HepG2 (cell line): ENCODE measurements around the gene COL4A3. TPM values are rescaled to one million over a fixed set of nuclear protein-coding genes. Genes with fewer than 3 reads are reported as not detected.

ENCODE experiments used
- ATAC-seq: fragments of 200-7000 bp; cut with Tn5 transposase; 3 replicates; pipeline ENCODE4 v1.9.1; 2020; ENCODE audit warnings: mild to moderate bottlenecking, moderate library complexity
- BruUV-seq: library from RNA; stranded (reverse); fragments of 400-500 nt; replicated peaks from 2 replicates; lab custom pipeline; 2021; lab: Mats Ljungman, UMichigan
- CTCF ChIA-PET: fragments of 300-600 bp; formaldehyde crosslinking; extraction: SDS; loops from one replicate; lab custom pipeline; 2021; ENCODE audit warnings: low total read pairs, inconsistent platforms, low intra/inter-chr PET ratio; lab: Yijun Ruan, JAX
- POLR2A ChIA-PET: fragments of 350-600 bp; sonication (Branson Sonifier 250); formaldehyde crosslinking; loops from one replicate; lab custom pipeline; 2020; ENCODE audit warnings: antibody characterized with exemption, inconsistent platforms; lab: Yijun Ruan, JAX
- DNase-seq: peaks from one replicate; pipeline ENCODE4 v3.0.0-alpha.2; 2015; ENCODE audit warnings: low spot score
- FAIRE-seq: peaks from 3 replicates; lab custom pipeline; 2011; peaks lifted over from hg19 to GRCh38; lab: Jason Lieb, UNC
- H2AFZ ChIP-seq: one replicate; pipeline ENCODE4 v1.6.1; 2011; ENCODE audit warnings: low read length, inconsistent platforms
- H3K27ac ChIP-seq: fragments of 300-600 bp; 3 replicates; pipeline ENCODE4 v1.8.0; 2011; ENCODE audit warnings: mixed run types, mild to moderate bottlenecking, mixed read lengths, low read length, inconsistent platforms; ENCODE audit not compliant: insufficient read depth; ENCODE audit errors: extremely low read length
- H3K27me3 ChIP-seq, 2 experiments: fragments of 200-600 bp in 1 of 2; 2 replicates in 1 of 2; 3 replicates in 1 of 2; pipeline versions ENCODE4 v1.6.0 to v1.8.0; 2011; ENCODE audit warnings: low read length in 2 of 2, mild to moderate bottlenecking in 2 of 2, moderate library complexity in 2 of 2, inconsistent platforms in 1 of 2; ENCODE audit not compliant: insufficient read depth in 2 of 2, control insufficient read depth in 1 of 2
- H3K36me3 ChIP-seq, 2 experiments: fragments of 200-600 bp in 1 of 2; replicated peaks in 1 of 2; 2 replicates in 1 of 2; 3 replicates in 1 of 2; pipeline versions ENCODE4 v1.5.1 to v1.8.0; 2011; ENCODE audit warnings: low read length in 2 of 2, inconsistent platforms in 1 of 2; ENCODE audit not compliant: insufficient read depth in 2 of 2, control insufficient read depth in 1 of 2
- H3K4me1 ChIP-seq: 2 replicates; pipeline ENCODE4 v1.5.1; 2012; ENCODE audit warnings: low read length, inconsistent platforms; ENCODE audit not compliant: insufficient read depth
- H3K4me2 ChIP-seq: 2 replicates; pipeline ENCODE4 v1.6.0; 2011; ENCODE audit warnings: low read depth, low read length, inconsistent platforms
- H3K4me3 ChIP-seq, 3 experiments: fragments of 200-600 bp in 1 of 3; sonication (generic), shearing (Covaris generic) in 1 of 3; replicated peaks in 1 of 3; 2 replicates each; pipeline ENCODE4 v1.5.1; 2011 to 2016; ENCODE audit warnings: low read length in 3 of 3, inconsistent platforms in 2 of 3, low read depth in 2 of 3, mild to moderate bottlenecking in 2 of 3, control low read depth in 1 of 3, mixed read lengths in 1 of 3; ENCODE audit not compliant: insufficient read depth in 1 of 3
- H3K79me2 ChIP-seq: one replicate; pipeline ENCODE4 v1.6.1; 2011; ENCODE audit warnings: low read length, inconsistent platforms; ENCODE audit not compliant: insufficient read depth
- H3K9ac ChIP-seq: 2 replicates; pipeline ENCODE4 v1.6.0; 2011; ENCODE audit warnings: mild to moderate bottlenecking, low read depth, low read length, inconsistent platforms; ENCODE audit not compliant: insufficient read depth
- H3K9me3 ChIP-seq: 2 replicates; pipeline ENCODE4 v1.5.1; 2012; ENCODE audit warnings: mild to moderate bottlenecking, low read length
- H4K20me1 ChIP-seq: 2 replicates; pipeline ENCODE4 v1.6.0; 2011; ENCODE audit warnings: inconsistent platforms, mild to moderate bottlenecking, low read length, moderate library complexity; ENCODE audit not compliant: insufficient read depth
- CBX5 ChIP-seq: sonication (generic); formaldehyde crosslinking; IDR thresholded peaks from 2 replicates; pipeline ENCODE4 v1.4.0; 2020; ENCODE audit warnings: missing genetic modification reagents, borderline replicate concordance
- DPF2 ChIP-seq: sonication (generic); formaldehyde crosslinking; IDR thresholded peaks from 2 replicates; pipeline ENCODE4 v1.4.0; 2020; ENCODE audit warnings: mild to moderate bottlenecking, low read depth, missing genetic modification reagents, borderline replicate concordance
- E2F2 ChIP-seq: sonication (generic); formaldehyde crosslinking; IDR thresholded peaks from 2 replicates; pipeline ENCODE4 v1.4.0; 2020; ENCODE audit warnings: missing genetic modification reagents, borderline replicate concordance
- FIP1L1 ChIP-seq: fragments of 200-400 bp; formaldehyde crosslinking; IDR thresholded peaks from 2 replicates; pipeline ENCODE4 v1.6.1; 2018; ENCODE audit warnings: low read depth, mild to moderate bottlenecking, low read length, moderate library complexity, borderline replicate concordance; ENCODE audit not compliant: insufficient read depth
- FOXK1 ChIP-seq: sonication (generic); formaldehyde crosslinking; IDR thresholded peaks from 2 replicates; pipeline ENCODE4 v1.4.0; 2020; ENCODE audit warnings: low read depth, missing genetic modification reagents, borderline replicate concordance
- IRF9 ChIP-seq: sonication (generic); formaldehyde crosslinking; IDR thresholded peaks from 2 replicates; pipeline ENCODE4 v1.8.0; 2022; ENCODE audit warnings: missing genetic modification reagents, mild to moderate bottlenecking, borderline replicate concordance
- MZF1 ChIP-seq: sonication (generic); formaldehyde crosslinking; IDR thresholded peaks from 2 replicates; pipeline ENCODE4 v1.8.1; 2023; ENCODE audit warnings: mild to moderate bottlenecking, missing genetic modification reagents, borderline replicate concordance
- SIX1 ChIP-seq: sonication (generic); formaldehyde crosslinking; IDR thresholded peaks from 2 replicates; pipeline ENCODE4 v1.4.0; 2020; ENCODE audit warnings: missing genetic modification reagents, borderline replicate concordance
- ZBTB46 ChIP-seq: sonication (generic); formaldehyde crosslinking; IDR thresholded peaks from 2 replicates; pipeline ENCODE4 v1.4.0; 2020; ENCODE audit warnings: mild to moderate bottlenecking, missing genetic modification reagents, borderline replicate concordance
- ZFP62 ChIP-seq: sonication (generic); formaldehyde crosslinking; IDR thresholded peaks from 2 replicates; pipeline ENCODE4 v1.4.0; 2020; ENCODE audit warnings: missing genetic modification reagents
- ZNF121 ChIP-seq: sonication (generic); formaldehyde crosslinking; IDR thresholded peaks from 2 replicates; pipeline ENCODE4 v1.5.0; 2020; ENCODE audit warnings: mild to moderate bottlenecking, missing genetic modification reagents
- ZNF224 ChIP-seq: sonication (generic); formaldehyde crosslinking; IDR thresholded peaks from 2 replicates; pipeline ENCODE4 v1.5.0; 2020; ENCODE audit warnings: mild to moderate bottlenecking, missing genetic modification reagents
- ZNF281 ChIP-seq: sonication (generic); formaldehyde crosslinking; IDR thresholded peaks from 2 replicates; pipeline ENCODE4 v1.4.0; 2020; ENCODE audit warnings: missing genetic modification reagents, borderline replicate concordance
- ZNF616 ChIP-seq: sonication (generic); formaldehyde crosslinking; IDR thresholded peaks from 2 replicates; pipeline ENCODE4 v1.5.0; 2020; ENCODE audit warnings: low read depth, mild to moderate bottlenecking, missing genetic modification reagents
- ZNF770 ChIP-seq: sonication (generic); formaldehyde crosslinking; IDR thresholded peaks from 2 replicates; pipeline ENCODE4 v1.5.0; 2020; ENCODE audit warnings: mild to moderate bottlenecking, missing genetic modification reagents
- WGBS: methylation state at CpG from one replicate; pipeline ENCODE4 v1.1.6; 2017; ENCODE audit warnings: low lambda C conversion rate; 5-methylcytosine and 5-hydroxymethylcytosine counted together
- in situ Hi-C: cut with HindIII; loops from 2 replicates; pipeline ENCODE4 v1.10.0; 2017; ENCODE audit warnings: low pct_unique_long_range_greater_than_20kb; ENCODE audit not compliant: extremely low pct_ligation_motif_present
- intact Hi-C: fragments of 100-400 bp; cut with micrococcal nuclease; formaldehyde crosslinking; loops from one replicate; pipeline ENCODE4 v1.10.0; 2022; ENCODE audit not compliant: unreplicated experiment
- polyA plus RNA-seq, 8 experiments: library from polyadenylated mRNA; depleted of rRNA in 3 of 8; stranded (reverse) in 7 of 8; unstranded in 1 of 8; fragments of >200 nt; fragmentation: Illumina TruSeq in 4 of 8; extraction: Trizol in 4 of 8; gene quantifications; 2 replicates each; pipeline versions ENCODE4 v1.2.1 to v1.2.3, GENCODE V29; 2011 to 2016; ENCODE audit warnings: low read depth in 4 of 8, missing spikeins in 1 of 8, mixed read lengths in 1 of 8; ENCODE audit not compliant: insufficient read depth in 1 of 8
- total RNA-seq, 5 experiments: library from RNA; depleted of rRNA; stranded (reverse); fragments of >200 nt; fragmentation: Illumina TruSeq; extraction: Trizol; gene quantifications; 2 replicates each; pipeline ENCODE4 v1.2.3, GENCODE V29; 2016; ENCODE audit warnings: low read depth in 1 of 5

Gene COL4A3
- total and polyA plus RNA-seq, 2 of the 13 experiments (the other 11 are each of a cell fraction or from before 2014, with no cell fraction given), result 0.02 TPM; not detected in 1

- H3K9me3 ChIP-seq, result no peaks in the 10 kb centered on the region
- H3K27ac ChIP-seq, result no peak overlapping the region
- H2AFZ ChIP-seq, result no peak overlapping the region
- CTCF ChIA-PET, result interaction anchor here (0.8 to 2.8 kb wide), 3 partner anchors 107 to 753 kb away, joined by 4 to 46 read pairs (median 5); no protein-coding TSS in a partner anchor
- H3K79me2 ChIP-seq, result no peaks in the 10 kb centered on the region
- intact Hi-C loops (loop anchor here (1.0 to 5.0 kb wide), 4 partner anchors 108 to 636 kb away; partner anchors contain the start of gene MFF), in situ Hi-C loops (loop anchor here (10.0 kb wide), 2 partner anchors 94 to 634 kb away; no protein-coding TSS in a partner anchor)
- FAIRE-seq, result no peak
- H3K4me2 ChIP-seq, result no peak overlapping the region
- H3K9ac ChIP-seq, result no peak overlapping the region
- DNase-seq, result no peak
- BruUV-seq, result no TSS peak
- TF ChIP-seq SIX1 (no peak), ZFP62 (CRISPR knock-in tag) (no peak), CBX5 (CRISPR knock-in tag) (no peak), FOXK1 (CRISPR knock-in tag) (no peak), ZNF224 (CRISPR knock-in tag) (no peak), ZNF770 (CRISPR knock-in tag) (no peak), ZBTB46 (CRISPR knock-in tag) (no peak), FIP1L1 (no peak), ZNF616 (CRISPR knock-in tag) (no peak), IRF9 (no peak), ZNF121 (no peak), E2F2 (CRISPR knock-in tag) (no peak), DPF2 (no peak), ZNF281 (no peak), MZF1 (no peak)
- POLR2A ChIA-PET, result no interaction called here
- H4K20me1 ChIP-seq, result no peaks in the 10 kb centered on the region
- H3K36me3 ChIP-seq, result no peaks in the 10 kb centered on the region
- no peak overlapping the region for H3K4me3 ChIP-seq
- ATAC-seq, result peak; percentile 49
- H3K4me1 ChIP-seq, result no peaks in the 10 kb centered on the region
- WGBS, result 37% methylated on average over 8 of the region's 8 CpGs
- peaks cover 2 to 41% of the 10 kb centered on the region in 2 experiments; a peak in 3 of 5 replicates for H3K27me3 ChIP-seq
Measured at GRCh38 chr2:227130636-227131035, 33.8 kb upstream of the COL4A3 start.
